Right forelimb (tissue), 1 donor: ENCODE results near the gene SLC28A3.
"Not testable (repeated sequence)": the region's sequence is repeated elsewhere in the genome, so short reads cannot be mapped to it uniquely, and the experiment has no call there.

Experiments
- DNase-seq: peaks from one replicate; pipeline ENCODE4 v3.0.0-alpha.2; 2018

Gene SLC28A3, protein sequence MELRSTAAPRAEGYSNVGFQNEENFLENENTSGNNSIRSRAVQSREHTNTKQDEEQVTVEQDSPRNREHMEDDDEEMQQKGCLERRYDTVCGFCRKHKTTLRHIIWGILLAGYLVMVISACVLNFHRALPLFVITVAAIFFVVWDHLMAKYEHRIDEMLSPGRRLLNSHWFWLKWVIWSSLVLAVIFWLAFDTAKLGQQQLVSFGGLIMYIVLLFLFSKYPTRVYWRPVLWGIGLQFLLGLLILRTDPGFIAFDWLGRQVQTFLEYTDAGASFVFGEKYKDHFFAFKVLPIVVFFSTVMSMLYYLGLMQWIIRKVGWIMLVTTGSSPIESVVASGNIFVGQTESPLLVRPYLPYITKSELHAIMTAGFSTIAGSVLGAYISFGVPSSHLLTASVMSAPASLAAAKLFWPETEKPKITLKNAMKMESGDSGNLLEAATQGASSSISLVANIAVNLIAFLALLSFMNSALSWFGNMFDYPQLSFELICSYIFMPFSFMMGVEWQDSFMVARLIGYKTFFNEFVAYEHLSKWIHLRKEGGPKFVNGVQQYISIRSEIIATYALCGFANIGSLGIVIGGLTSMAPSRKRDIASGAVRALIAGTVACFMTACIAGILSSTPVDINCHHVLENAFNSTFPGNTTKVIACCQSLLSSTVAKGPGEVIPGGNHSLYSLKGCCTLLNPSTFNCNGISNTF

DNA sequence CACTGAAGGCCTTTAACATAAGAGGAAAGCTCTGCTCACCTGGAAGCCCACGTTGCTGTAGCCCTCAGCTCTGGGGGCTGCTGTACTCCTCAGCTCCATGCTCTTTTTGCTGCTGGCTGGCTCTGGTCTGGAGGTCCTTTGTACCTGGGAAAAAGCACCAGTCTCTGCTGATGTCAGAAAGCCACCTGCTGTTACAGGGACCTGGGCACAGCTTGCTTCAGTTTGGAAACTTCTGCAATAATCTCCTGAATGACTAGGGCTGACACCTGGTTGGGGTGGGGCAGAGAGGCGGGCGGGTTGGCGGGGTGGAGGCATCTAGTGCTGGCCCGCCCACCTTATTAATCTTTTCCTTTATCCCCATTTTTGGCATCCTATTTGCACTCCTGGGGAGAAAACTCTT is at the start of gene SLC28A3:
SLC28A3 (minus strand) TSS at position 224 of the 400 bp plus-strand sequence; CDS start at position 99, 125 bp downstream.
- DNase-seq: no peak

DNA sequence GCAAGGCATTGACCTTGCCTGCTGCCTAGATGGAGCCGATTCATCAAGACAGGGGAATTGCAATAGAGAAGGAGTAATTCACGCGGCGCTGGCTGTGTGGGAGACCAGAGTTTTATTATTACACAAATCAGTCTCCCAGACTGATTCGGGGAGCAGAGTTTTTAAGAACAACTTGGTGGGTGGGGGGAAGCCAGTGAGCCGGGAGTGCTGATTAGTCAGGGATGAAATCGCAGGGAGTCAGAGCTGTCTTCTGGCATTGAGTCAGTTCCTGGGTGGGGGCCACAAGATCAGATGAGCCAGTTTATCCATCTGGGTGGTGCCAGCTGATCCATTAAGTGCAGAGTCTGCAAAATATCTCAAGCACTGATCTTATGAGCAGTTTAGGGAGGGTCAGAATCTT is 49.7 kb upstream of the SLC28A3 start:
- DNase-seq: not testable (repeated sequence)

DNA sequence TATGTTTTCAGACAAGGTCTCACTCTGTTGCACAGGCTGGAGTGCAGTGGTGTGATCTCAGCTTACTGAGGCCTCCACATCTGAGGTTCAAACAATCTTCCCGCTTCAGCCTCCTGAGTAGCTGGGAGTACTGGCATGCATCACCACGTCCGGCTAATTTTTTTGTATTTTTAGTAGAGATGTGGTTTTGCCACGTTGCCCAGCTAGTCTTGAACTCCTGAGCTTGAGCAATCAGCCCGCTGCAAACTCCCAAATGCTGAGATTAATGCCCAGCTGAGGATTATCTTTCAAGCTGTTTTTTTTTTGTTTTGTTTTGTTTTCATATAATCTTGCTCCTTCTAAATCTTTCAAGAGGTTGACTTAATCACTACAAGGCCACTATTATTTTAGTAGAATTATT is 47.3 kb upstream of the SLC28A3 start:
- DNase-seq: no peak

DNA sequence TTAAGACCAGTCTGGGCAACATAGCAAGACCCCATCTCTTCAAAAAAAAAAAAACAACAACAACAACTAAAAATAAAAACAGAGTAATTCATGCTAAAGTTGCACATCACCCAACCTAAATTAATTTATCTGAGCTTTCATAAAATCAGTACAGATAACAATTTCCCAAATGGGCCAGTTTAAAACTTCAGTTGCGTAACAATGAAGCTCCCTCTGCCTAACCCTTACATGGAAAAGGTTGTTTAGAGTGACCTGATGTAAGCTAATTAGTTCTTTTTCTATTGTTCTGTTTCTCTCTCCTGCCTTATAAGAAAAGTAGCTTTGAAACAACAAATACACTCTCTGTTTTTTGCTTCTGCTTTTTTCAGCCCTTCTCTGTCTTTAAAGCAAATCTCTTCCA is 46.2 kb upstream of the SLC28A3 start:
- no peak for DNase-seq

DNA sequence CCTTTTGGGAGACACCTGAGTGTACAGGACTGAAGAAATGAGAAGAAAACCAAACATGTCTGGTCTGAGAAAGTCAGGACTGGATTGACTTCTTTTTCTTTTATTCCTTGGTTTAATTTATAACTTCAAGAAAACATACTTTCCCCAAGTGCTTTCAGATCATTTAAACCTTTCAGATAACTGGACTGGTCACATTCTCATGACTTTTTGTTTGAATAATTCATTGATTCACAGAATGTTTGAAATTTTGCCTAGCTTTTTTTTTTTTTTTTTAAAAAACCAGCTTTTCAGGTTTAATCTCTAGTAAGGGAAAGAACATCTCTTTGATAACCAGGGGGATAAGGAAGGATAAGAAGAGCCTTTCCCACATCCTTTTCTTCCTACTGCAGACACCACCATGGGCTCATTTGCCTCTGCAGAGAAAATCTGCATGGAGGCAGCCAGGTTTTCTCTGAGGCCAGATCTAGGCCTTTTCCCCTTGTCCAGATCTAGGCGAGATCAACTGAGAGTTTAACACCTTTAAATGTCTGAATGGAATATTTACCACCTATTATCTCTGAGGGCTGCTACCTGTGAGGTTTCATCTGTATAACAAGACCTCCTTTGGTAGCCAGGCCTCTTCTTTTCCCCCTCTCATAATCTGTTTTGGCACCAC is 45.0 kb upstream of the SLC28A3 start:
- DNase-seq: no peak

DNA sequence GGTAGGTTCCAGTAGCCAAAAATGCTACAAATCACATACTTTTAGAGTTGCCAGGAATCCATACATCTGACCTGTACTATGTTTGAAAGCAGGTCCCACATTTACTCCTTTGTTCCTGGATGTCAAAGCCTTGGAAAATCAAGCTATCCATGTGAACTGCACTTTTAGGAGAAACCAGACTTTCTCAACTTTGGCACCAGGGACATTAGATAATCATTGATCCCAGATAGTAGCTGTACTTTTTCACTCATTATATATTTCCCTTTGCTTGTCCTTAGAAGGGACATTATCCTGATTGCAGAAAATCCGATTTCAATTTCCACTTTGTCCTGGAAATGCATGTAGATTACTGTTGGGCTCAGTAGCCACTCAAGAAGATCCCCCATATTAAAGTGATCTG is 44.1 kb upstream of the SLC28A3 start:
- DNase-seq: no peak

DNA sequence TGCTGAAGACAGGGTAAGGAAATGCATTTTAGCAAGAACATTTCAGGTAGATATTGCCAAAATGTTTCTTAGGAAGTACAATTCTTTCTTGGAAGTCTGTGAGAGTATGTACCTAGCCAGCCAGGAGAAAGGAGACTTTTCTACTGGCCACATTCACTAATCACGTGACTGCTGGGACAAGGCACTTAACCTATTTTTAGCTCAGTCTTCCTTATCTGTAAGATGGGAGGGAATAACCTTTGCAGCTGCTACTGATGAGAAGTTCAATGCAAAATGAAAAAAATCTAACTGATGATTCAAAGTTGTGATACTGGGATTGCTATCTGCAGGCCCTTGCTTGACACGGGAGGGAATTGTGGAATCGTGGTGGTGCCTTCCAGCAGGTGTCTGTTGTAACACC is 42.6 kb upstream of the SLC28A3 start:
- no peak for DNase-seq

DNA sequence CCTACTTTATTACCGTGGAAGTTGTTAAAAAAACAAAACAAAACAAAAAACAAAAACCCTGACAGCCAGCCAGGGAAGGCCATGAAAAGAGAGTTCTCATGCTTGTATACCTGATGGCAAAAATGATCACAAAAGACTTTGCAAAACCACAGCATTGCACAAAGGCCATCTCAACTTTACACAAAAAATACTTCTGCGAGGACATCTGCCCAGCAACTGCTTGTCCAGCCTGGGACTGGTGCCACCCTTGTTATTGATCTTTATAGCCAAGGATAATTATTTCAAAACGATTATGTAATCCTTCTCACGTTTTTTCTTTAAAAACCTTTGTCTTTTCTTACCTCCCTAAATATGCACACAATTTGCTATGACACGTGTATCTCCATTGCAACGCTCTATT is 42.2 kb upstream of the SLC28A3 start:
- DNase-seq: no peak

DNA sequence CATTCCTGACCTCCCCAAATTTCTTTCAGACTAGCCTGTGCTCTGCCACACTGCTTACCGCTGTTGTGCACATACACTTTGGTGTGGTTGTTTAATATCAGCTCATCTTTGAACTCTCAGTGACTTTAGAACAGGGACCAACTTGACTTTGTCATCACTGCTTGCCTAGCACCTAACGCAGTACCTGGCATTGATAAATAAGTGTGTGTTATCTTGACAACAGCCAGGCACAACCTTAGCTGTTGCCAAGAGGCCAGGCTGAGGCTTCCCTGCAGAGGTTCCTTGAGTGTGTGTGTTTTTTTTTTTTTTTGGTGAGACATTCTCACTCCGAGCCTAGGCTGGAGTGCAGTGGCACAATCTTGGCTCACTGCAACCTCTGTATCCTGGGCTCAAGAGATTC is 41.0 kb upstream of the SLC28A3 start:
- no peak for DNase-seq

DNA sequence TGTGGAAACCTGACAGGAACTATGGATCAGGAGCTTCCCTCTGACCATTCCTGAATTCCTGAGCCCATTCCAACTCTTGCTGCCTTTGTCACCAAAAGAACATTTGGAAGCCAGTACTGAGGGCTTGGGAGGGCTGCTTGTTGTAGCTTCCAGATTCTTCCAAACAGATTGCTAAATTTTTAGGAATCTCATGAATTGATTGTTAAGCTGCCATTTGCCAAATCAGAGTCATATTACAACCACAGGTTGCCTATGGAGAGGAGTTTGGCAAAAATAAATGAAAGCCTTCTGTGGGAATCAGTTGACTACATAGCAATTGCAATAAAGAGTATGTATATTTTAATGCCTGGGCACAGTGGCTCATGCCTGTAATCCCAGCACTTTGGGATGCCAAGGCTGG is 39.2 kb upstream of the SLC28A3 start:
- DNase-seq: no peak

DNA sequence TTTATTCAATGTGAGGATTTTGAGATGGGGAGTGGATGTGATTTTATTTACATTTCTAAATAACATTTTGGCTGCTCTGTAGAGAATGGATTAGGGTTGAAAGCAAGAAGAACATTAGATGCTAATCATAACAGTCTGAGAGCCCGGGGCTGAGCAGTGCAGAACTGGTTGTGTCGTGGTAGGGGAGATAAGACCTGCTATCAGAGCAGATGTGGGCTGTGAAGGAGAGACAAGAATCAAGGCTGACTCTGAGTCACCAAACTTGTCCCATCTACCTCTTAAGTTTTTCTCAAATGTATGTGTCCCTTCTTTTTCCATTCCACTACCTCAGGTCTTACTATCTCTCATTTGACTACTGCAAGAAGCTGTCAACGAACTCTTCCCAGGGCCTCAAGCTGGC is 35.4 kb upstream of the SLC28A3 start:
- DNase-seq: no peak

DNA sequence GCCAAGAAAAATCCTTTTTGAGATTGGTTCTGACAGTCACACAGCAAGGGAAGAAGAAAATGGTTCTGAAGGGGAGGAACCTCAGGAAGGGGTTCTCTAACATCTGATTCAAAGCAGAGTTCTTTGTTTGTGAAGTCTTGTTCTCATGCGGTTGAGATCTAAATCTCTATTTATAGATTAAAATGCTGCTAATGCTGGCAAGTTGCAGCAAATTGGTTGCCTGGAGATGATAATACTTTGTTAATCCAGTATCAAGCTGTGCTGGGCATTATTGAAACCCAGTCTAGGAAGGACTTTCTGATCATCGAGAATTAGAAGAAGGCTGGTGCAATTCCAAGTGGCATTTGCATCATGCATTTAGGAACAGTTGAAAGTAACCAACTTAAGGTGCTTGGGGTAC is 34.0 kb upstream of the SLC28A3 start:
- DNase-seq: no peak

DNA sequence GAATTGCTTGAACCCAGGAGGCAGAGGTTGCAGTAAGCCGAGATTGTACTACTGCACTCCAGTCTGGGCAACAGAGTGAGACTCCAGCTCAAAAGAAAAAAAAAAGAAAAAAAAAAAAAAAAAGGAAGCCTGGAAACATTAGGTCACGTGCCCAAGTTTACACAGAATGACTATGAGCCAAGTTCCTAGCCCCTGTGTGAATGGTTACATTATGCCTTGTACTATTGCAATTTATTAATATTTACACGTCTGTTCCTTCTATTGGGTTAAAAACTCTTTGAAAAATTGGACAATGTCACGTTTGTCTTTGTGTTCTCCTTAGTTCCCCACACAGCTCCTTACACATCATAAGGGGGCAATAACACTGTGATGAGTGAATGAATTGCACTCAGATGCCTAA is 33.5 kb upstream of the SLC28A3 start:
- DNase-seq: no peak

DNA sequence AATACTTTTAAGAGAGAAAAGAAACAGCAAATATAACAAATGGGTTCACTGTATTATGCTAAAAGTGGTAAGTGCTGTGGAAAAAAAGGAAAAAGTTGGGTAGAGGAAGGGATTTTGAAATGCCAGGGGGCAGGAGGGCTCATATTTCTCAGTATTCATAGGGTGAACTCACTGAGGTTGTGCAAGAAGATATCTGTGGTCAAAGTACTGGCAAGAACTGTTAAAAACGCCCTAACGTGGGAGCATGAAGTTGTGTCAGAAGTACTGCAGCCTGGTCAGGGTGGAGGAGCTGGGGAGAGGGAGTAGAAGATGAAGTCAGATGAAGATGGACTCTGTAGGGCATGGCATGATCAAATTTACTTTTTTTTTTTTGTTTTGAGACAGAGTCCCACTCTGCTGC is 31.2 kb upstream of the SLC28A3 start:
- DNase-seq: no peak

DNA sequence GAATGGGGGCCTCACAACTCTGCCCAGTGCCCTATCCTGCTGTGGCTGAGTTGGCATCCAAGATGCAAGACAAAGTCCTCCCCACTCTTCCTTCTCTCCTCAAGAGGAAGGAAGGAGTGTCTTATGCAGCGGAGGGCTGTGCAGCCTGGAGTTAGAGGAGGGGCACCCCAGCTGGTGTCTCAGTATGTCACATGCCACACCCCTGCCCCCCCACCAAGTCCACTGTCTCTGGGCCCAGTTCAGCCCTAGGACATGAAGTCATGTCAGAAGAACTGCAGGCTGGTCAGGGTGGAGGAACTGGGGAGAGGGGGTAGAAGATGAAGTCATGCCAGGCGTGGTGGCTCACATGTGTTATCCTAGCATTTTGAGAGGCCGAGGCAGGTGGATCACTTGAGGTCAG is 28.0 kb upstream of the SLC28A3 start:
- DNase-seq: no peak

DNA sequence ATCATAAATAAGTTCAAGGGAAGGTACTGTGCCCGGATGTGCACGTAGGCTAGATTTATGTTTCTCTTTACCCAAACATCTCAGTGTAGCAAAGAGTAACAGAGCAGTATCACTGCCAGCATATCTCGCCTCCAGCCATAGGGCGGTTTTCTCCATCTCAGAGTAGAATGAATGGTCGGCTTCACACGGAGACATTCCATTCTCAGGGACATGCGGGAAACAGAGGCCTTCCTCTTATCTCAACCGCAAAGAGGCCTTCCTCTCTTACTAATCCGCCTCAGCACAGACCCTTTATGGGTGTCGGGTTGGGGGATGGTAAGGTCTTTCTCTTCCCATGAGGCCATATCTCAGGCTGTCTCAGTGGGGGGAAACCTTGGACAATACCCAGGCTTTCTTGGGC is 27.2 kb upstream of the SLC28A3 start:
- DNase-seq: not testable (repeated sequence)

DNA sequence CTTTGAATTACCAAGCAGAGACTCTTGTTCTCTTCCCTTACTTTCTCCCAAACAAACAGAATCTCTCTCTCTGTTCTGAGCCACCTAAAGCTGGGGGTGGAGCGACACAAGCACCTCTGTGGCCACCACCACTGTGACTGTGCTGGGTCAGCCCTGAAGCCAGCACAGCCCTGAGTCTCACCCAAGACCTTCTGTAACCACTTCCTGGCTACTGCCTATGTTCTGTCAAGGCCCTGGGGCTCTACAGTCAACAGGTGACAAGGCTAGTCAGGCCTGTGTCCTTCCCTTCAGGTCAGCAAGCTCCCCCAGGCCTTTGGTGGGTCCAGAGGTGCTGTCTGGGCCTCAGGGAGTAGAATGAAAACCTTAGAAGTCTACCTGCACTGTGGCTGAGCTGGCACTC is 26.1 kb upstream of the SLC28A3 start:
- DNase-seq: no peak

DNA sequence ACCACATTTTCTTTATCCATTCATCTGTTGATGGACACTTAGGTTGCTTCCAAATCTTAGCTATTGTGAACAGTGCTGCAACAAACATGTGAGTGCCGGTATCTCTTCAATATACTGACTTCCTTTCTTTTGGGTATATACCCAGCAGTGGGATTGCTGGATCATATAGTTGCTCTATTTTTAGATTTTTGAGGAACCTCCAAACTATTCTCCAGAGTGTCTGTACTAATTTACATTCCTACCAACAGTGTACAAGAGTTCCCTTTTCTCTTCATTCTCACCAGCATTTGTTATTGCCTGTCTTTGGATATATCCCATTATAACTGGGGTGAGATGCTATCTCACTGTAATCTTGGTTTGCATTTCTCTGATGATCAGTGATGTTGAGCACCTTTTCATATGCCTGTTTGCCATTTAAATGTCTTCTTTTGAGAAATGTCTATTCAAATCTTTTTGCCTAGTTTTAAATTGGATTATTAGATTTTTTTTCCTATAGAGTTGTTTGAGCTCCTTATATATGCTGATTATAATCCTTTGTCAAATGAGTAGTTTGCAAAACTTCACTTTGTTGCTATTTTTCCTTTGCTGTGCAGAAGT is 24.4 kb upstream of the SLC28A3 start:
- DNase-seq: not testable (repeated sequence)

DNA sequence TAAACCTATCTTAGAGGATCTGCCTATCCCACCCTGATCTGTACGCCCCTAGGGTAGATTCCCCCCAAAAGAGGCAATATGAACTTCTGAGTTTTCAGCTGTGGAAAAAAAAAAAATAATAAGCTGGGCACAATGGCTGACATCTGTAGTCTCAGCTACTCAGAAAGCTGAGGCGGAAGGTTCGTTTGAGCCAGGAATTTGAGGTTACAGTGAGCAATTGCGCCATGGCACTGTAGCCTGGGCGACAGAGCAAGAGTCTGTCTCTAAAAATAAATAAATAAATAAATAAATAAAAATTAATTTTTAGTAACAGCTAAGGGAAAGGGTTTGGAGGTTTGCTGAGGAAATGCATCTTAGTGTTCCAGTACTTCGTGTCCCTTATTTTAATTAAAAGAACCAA is 21.1 kb upstream of the SLC28A3 start:
- DNase-seq: no peak

DNA sequence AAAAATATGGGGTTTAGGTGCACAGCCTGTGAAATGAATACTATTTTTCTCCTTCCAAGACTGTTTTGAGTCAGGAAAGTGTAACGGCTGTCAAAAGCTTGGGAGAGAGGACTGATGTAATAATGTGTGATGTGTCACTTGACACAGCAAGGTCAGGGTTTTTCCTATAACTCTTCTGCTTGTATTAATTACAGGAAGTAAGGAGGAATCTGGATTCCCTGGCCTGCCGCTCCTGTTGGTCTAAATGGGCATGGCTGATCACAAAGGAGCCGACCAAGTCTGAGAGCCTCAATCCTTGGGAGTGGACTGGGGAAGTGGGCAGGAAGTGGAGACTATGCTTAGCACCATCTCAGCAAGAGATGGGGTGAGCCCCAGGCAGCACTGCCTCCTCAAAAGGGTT is 16.7 kb upstream of the SLC28A3 start:
- no peak for DNase-seq

DNA sequence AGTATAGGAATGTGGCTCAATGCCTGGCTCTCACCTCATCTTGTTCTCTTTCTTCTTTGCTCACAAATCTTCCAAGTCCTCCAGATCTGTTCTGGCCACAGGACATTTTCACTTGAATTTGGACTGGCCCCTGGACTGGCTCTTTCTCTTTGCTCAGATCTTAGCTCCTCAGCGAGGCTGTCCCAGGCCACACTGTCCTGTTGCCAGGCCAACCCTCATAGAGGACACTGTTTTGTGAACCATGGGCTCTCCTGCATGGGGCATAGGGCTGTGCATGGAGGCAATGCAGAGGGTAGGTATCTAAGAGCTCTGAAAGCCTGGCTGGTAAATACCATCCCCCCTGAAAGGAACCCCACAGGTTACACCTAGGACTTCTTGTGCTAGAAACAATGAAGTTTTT is 13.5 kb upstream of the SLC28A3 start:
- DNase-seq: no peak

DNA sequence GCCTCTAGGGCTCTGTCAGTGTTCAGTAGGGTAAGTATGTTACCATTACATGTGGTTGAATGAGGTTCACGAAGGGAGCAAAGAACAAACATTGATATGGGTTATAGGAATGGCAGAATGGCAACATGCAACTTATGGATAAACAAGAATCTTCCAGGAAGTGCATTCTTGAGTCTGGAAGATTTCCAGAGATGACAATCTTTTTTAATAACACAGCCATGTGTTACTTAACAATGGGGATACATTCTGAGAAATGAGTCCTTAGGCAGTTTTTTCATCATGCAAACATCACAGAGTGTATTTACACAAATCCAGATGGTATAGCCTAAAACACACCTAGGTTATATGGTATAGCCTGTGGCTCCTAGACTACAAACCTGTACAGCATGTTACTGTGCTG is 9.1 kb upstream of the SLC28A3 start:
- DNase-seq: no peak

DNA sequence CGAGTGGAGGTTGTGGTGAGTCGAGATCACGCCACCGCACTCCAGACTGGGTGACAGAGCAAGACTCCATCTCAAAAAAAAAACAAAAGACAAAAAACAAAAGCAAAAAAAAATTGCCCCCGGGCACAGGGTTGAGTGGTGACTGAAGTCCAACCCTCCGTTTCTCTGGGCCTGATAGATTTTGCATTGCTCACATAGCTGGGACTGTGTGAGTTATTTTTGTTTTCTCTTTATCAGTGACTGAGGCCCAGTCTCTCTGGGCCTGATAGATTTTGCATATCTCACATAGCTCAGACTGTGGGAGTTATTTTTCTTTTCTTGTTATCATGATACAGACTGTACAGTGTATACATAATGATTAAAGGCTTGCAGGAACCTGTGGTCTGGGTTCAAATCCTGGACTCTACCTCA is 2.6 kb upstream of the SLC28A3 start:
- no peak for DNase-seq

DNA sequence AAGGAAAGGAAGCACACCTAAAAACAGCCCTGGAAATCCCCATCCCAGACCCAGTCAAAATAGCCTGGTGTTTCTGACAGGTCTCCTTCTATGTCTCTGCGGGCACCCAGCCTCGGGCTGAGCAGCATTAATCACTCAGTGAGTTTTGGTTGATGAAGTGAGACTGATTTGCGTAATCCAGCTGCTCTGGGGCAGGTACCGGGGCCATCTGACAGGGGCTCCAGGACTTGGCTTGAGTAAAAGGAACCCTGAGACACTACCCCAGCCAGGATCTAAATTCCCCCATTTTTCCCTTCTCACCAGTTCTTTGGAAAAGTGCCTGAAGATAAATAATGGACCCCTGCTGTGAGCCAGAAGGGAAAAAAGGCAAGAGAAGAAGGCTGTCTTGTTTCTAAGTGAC is 596 bp downstream of the SLC28A3 start:
- DNase-seq: no peak
